ENCODE results near the gene CARD19. TPM values are rescaled to one million over a fixed set of nuclear protein-coding genes. Genes with fewer than 3 reads are reported as not detected.

The CARD19 gene
- total and polyA plus RNA-seq, 8 donors: 16.9 to 43.0 (median 23.1) TPM

GRCh38 chr9:93059011-93059714 lies 36.9 kb upstream of the CARD19 start:
- no peaks in the 10 kb centered on the region for H3K27me3 ChIP-seq
- H3K9me3 ChIP-seq: no peaks in the 10 kb centered on the region
- H3K4me3 ChIP-seq: peak overlapping the region; percentile 43 to 64
- DNase-seq: peak in 1 of 4 donors; percentile 87
- H3K36me3 ChIP-seq: no peaks in the 10 kb centered on the region
- peaks cover 6 to 61% of the 10 kb centered on the region in 2 donors for H3K4me1 ChIP-seq
- TF ChIP-seq, protein P1, sequence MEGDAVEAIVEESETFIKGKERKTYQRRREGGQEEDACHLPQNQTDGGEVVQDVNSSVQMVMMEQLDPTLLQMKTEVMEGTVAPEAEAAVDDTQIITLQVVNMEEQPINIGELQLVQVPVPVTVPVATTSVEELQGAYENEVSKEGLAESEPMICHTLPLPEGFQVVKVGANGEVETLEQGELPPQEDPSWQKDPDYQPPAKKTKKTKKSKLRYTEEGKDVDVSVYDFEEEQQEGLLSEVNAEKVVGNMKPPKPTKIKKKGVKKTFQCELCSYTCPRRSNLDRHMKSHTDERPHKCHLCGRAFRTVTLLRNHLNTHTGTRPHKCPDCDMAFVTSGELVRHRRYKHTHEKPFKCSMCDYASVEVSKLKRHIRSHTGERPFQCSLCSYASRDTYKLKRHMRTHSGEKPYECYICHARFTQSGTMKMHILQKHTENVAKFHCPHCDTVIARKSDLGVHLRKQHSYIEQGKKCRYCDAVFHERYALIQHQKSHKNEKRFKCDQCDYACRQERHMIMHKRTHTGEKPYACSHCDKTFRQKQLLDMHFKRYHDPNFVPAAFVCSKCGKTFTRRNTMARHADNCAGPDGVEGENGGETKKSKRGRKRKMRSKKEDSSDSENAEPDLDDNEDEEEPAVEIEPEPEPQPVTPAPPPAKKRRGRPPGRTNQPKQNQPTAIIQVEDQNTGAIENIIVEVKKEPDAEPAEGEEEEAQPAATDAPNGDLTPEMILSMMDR (IDR thresholded peaks at IDR 0.05): no peak
- peak overlapping the region; percentile 54 to 75 for H3K27ac ChIP-seq
- ATAC-seq: peak; percentile 28
- intact Hi-C loops (cut with DNase I): no loop called here

- DNase-seq (peak in 1 of 4 donors; percentile 48), ATAC-seq (no peak)
- Histone ChIP-seq H3K4me1 (peaks cover 6 to 62% of the 10 kb centered on the region in 2 donors), H3K27ac (peak overlapping the region in 1 of 2 donors; percentile 75), H3K4me3 (peak overlapping the region in 1 of 2 donors; percentile 64), H3K36me3 (no peaks in the 10 kb centered on the region), H3K9me3 (no peaks in the 10 kb centered on the region), H3K27me3 (no peaks in the 10 kb centered on the region)
- intact Hi-C loops (cut with DNase I): no loop called here
- TF ChIP-seq, protein P1 (IDR thresholded peaks at IDR 0.05): no peak
Measured at GRCh38 chr9:93059715-93060578, 36.1 kb upstream of the CARD19 start.

GRCh38 chr9:93060746-93061259 lies 35.2 kb upstream of the CARD19 start:
- Histone ChIP-seq H3K9me3 (no peaks in the 10 kb centered on the region), H3K27me3 (no peaks in the 10 kb centered on the region), H3K36me3 (no peaks in the 10 kb centered on the region), H3K27ac (no peak overlapping the region), H3K4me1 (peaks cover 6 to 62% of the 10 kb centered on the region in 2 donors), H3K4me3 (no peak overlapping the region)
- intact Hi-C loops (cut with DNase I): no loop called here
- ATAC-seq: peak; percentile 17
- DNase-seq: peak in 1 of 4 donors; percentile 66
- TF ChIP-seq, protein P1 (IDR thresholded peaks at IDR 0.05): no peak

- H3K4me3 ChIP-seq: no peak overlapping the region
- H3K27ac ChIP-seq: no peak overlapping the region
- no peaks in the 10 kb centered on the region for H3K9me3 ChIP-seq
- ATAC-seq: no peak
- H3K27me3 ChIP-seq: no peaks in the 10 kb centered on the region
- peak in 1 of 4 donors; percentile 45 for DNase-seq
- no peaks in the 10 kb centered on the region for H3K36me3 ChIP-seq
- H3K4me1 ChIP-seq: peaks cover 6 to 62% of the 10 kb centered on the region in 2 donors
- TF ChIP-seq, protein P1 (IDR thresholded peaks at IDR 0.05): no peak
- intact Hi-C loops (cut with DNase I): no loop called here
Measured at GRCh38 chr9:93061260-93061751, 34.7 kb upstream of the CARD19 start.
